ENCODE results near the gene CALML5.

The CALML5 gene

GRCh38 chr10:5515948-5516761 lies 16.8 kb upstream of the CALML5 start:
- DNase-seq (ENCODE audit: low read depth in 2 of 2), result no peak

DNA sequence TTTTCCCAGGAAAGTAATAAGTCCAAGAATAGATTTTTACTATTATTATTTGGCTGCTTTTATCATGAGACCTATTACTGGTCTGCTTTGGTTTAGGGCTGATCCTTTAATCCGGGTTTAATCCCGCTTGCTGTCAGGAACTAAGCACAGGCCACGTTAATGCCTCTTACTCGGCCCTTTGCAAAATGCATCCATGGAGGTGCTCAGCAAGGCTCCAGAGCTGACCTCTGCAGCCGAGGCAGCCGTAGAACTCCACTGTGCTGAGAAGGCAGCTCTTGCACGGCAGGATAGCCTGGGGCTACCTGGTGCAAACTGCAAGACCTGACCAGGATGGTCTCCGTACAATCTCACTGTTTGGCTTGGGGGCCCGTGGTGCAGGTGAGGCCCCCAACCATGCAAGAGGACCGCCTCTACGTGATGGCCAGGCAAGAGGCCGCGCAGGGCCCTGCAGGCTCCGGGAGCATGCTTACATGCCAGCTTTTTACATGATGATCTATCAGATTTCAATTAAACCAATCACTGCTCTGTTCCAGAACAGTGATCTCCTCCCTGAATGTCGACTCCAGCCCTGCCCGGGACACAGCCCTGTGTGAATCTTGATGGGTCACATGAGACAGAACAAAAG lies 15.0 kb upstream of the CALML5 start:
- no peak for DNase-seq (ENCODE audit: low read depth in 2 of 2)

DNA sequence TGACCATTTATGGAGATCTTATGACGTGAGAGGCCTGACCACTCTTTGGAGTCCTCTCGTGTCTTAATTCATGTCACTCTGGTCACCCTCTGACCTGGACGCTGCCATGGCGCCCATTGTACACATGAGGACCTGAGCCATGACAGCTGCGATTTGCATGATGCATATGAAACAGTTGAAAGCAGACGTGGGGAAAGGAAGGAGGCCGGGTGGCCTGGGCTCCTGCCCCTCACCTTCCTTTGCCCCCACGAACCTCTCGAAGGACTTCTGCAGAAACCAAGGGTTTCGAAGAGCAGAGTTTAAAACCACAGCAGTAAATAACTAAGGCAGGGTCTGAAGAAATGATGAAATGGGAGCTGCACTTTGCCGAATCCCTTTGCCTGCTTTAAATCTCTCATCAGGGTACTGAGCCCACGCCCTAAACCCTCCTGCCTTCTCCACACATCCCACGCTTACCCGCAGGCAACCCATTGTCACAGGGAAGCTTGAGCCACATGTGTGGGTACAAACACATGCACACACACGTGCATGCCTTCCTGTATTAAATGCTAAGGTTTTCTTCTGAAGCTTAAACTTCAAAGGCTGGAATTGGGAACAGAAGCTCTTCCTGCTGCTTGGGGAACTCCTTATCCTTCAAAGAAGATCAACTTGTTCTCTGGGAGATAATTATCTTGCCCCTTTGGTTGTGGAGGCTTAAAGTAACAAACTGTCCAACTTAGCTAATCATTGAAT lies 13.7 kb upstream of the CALML5 start:
- DNase-seq (ENCODE audit: low read depth in 2 of 2), result no peak

GRCh38 chr10:5512331-5512730 lies 13.0 kb upstream of the CALML5 start:
- DNase-seq (ENCODE audit: low read depth in 2 of 2), result no peak

DNA sequence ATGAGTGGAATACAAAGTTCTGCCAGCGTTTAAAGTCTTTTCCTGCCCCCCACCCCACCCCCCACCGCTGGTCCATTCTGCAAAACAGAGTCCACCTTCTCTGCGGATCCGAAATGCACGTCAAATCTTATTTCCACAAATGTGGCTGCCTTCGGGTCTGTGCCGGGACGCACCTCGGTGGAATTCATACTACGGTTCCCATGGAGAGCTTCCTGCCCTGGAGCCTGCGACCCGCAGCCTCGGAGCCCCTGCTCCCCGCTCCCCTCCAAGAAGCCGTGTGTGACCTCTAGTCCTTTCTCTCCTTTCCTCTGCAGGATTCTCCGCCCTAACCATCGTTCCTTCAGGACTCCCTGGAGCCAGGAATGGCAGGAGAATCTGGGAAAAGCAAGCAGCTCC lies 12.5 kb upstream of the CALML5 start:
- DNase-seq (ENCODE audit: low read depth in 2 of 2), result no peak

- DNase-seq (ENCODE audit: low read depth in 2 of 2), result no peak
These were observed 12.0 kb upstream of the CALML5 start for GRCh38 chr10:5511231-5511884.

GRCh38 chr10:5510281-5511072 lies 11.1 kb upstream of the CALML5 start:
- DNase-seq (ENCODE audit: low read depth in 2 of 2), result no peak

DNA sequence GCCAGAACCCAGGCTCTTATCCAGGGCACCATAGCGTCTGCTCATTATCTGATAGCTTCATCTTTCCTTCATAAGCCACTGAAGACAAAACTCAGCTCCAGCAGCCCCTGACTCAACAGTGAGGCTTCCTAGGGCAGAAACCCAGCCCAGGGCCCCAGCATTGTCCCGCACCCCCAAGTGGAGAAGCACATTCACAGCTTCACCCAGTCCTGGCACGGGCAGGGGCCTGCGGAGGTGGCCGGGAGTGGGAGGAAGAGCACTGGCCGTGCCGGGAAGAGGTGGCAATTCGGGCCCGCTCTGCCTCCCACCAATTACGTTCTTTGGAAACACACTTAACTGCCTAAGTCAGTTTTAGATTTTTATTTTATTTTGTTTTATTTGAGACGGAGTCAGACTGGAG lies 10.3 kb upstream of the CALML5 start:
- no peak for DNase-seq (ENCODE audit: low read depth in 2 of 2)

- no peak for DNase-seq (ENCODE audit: low read depth in 2 of 2)
These were observed 9.9 kb upstream of the CALML5 start for GRCh38 chr10:5509236-5509635.

DNA sequence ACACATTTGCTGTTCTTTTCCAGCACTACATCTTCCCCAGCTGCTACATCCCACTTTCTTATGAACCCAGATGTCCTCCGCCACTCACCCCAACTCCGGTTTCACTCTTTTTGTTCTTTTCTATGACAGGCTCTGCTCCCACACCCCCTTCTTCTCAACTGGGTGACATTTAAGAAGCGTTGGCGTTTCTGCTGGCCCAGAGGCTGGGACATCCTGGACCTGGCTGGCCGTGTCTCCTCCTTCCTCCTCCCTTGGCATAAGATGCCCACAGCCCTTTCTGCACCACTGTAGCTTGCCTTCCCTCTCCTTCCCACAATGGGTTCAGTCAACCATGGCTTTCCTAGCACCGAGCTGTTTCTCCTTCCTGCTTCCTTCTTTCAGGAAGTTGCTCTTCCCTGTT lies 9.4 kb upstream of the CALML5 start:
- no peak for DNase-seq (ENCODE audit: low read depth in 2 of 2)

DNA sequence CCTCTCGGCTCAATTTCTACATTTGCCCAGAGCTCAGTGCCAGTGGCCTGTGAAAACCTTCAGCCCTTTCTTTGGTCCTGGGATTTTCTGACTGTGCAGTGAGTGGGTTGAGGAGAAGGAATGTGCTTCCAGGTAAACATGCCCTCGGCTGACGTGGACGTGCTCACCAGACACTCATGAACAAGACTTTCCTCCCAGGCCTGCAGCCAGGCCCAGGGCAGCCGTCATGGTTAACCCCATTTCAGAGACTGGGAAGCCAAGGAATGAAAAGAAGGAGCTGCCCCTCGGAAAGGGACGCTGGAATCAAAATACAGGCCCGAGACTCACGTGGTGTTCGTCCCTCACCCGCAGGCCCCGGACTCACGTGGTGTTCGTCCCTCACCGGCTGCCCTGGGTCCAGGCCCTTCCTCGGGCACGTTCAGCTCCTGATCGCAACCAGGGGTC lies 8.8 kb upstream of the CALML5 start:
- DNase-seq (ENCODE audit: low read depth in 2 of 2), result no peak

DNA sequence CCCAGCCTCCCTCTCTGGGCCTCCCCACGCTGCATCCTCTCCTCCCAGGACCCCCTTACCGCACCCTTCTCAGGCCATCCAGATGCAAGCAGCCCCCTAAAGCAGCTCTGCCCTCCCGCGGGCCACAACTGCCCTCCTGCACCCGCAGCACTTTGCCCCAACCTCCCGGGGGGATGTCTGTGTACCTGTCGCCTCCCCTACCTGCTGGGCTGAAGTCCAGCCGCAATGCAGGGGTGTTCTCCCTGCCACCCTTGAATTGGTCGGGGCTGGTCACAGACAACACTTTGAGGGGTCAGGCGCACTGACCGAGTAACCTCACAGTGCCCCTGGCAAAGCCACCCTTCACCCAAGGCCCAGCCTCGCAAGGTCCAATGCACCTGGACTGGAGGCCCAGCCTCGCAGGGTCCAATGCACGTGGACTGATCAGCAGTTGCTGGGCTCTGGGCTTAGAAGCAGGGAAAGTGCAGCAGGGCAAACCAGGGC lies 8.3 kb upstream of the CALML5 start:
- DNase-seq (ENCODE audit: low read depth in 2 of 2), result no peak

GRCh38 chr10:5506751-5507648 lies 7.6 kb upstream of the CALML5 start:
- DNase-seq (ENCODE audit: low read depth in 2 of 2), result no peak

GRCh38 chr10:5506246-5506645 lies 6.9 kb upstream of the CALML5 start:
- DNase-seq (ENCODE audit: low read depth in 2 of 2), result no peak

GRCh38 chr10:5504146-5505072 lies 5.0 kb upstream of the CALML5 start:
- no peak for DNase-seq (ENCODE audit: low read depth in 2 of 2)

DNA sequence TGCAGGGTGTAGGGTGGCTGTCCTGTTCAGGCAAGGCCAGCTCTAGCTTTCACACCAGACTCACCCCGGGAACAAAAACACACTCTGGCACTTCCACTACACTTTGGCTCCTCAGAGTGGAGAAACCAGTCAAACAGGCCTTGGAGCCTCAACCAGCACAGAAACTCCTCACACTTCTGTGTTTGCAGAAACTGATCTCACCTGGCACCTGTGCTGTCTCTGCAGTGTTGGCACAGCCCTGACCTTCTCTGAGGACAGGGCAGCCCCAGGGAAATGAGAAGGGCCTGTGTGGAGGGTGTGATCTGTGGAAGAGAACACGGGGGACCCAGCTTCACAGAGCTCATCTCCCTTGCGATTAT lies 4.1 kb upstream of the CALML5 start:
- no peak for DNase-seq (ENCODE audit: low read depth in 2 of 2)

- DNase-seq (ENCODE audit: low read depth in 2 of 2), result no peak
These were observed 3.5 kb upstream of the CALML5 start for GRCh38 chr10:5502571-5503476.

DNA sequence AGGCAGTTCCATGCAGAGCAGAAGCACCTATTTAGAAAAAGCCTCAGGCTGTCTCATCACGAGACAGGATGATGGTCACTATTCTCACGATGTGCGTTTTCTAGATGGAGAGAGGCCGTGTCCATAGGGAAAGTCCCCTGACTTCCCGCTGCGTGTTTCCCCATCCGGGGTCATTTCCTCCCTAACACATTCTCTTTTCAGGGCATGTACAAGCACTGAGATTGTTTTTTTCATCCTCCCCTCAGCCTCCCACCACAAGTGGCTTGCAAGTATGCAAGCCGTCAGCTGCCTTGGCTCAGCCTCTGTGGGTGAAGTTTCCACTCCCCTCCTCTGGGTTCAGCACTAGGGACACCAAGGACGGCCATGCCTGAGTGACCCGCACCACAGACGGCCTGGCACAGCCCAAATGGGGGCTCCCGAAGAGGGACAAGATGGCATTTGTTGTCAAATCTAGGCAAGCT lies 2.7 kb upstream of the CALML5 start:
- no peak for DNase-seq (ENCODE audit: low read depth in 2 of 2)

Measured in stimulated activated CD4-positive, alpha-beta T cell treated with anti-CD3 and anti-CD28 coated beads, Interleukin-1b, Interleukin-23, amount 100 ng/mL, for 1 hour (primary cell).